H1 (cell line): ENCODE data around the gene DEFB129. TPM values are rescaled to one million over a fixed set of nuclear protein-coding genes. Genes with fewer than 3 reads are reported as not detected.

Source experiments
- EGR1 ChIP-seq: IDR thresholded peaks from 2 replicates; pipeline ENCODE4 v1.6.1; 2011; ENCODE audit warnings: low read depth, low read length, borderline replicate concordance
- FOSL1 ChIP-seq: IDR thresholded peaks from 2 replicates; pipeline ENCODE4 v1.6.1; 2011; ENCODE audit warnings: mild to moderate bottlenecking, low read depth, low read length, moderate library complexity; ENCODE audit not compliant: insufficient read depth
- HDAC6 ChIP-seq: IDR thresholded peaks from one replicate; pipeline ENCODE4 v1.7.1; 2012; ENCODE audit warnings: low read depth, mild to moderate bottlenecking, inconsistent platforms, low read length, moderate library complexity
- JUND ChIP-seq: IDR thresholded peaks from 2 replicates; pipeline ENCODE4 v1.6.1; 2011; ENCODE audit warnings: mild to moderate bottlenecking, improper control_type of control experiment, low read length
- NRF1 ChIP-seq: IDR thresholded peaks from 2 replicates; pipeline ENCODE4 v1.6.1; 2011; ENCODE audit warnings: mild to moderate bottlenecking, low read depth, low read length, improper control_type of control experiment
- SIX5 ChIP-seq: IDR thresholded peaks from 2 replicates; pipeline ENCODE4 v1.6.1; 2011; ENCODE audit warnings: mild to moderate bottlenecking, low read depth, low read length
- polyA plus RNA-seq, 7 experiments: library from polyadenylated mRNA; depleted of rRNA in 3 of 7; stranded (reverse) in 5 of 7; unstranded in 2 of 7; fragments of >200 nt in 5 of 7; fragments of 200-250 nt in 2 of 7; gene quantifications; 1 replicate in 5 of 7; 2 replicates in 1 of 7; 4 replicates in 1 of 7; pipeline versions ENCODE4 v1.2.1 to v1.2.3, GENCODE V29; 2011 to 2013; ENCODE audit warnings: missing spikeins in 2 of 7, mixed read lengths in 2 of 7
- total RNA-seq: library from RNA; stranded (reverse); fragmentation: NEBNext Ultra II Directional; extraction: Animal tissue kit (Norgen Biotek cat#: 25700); gene quantifications from 2 replicates; pipeline ENCODE4 v1.2.1, GENCODE V29; 2021
- TF ChIP-seq, protein P1 (sequence below): fragments of 300-600 bp; sonication (generic); IDR thresholded peaks from 2 replicates; pipeline ENCODE4 v1.7.1; 2012; ENCODE audit warnings: low read length, moderate library complexity, mild to moderate bottlenecking, inconsistent platforms; ENCODE audit not compliant: insufficient replicate concordance
- TF ChIP-seq, protein P2 (sequence below): IDR thresholded peaks from 2 replicates; pipeline ENCODE4 v1.6.1; 2011; ENCODE audit warnings: low read length, improper control_type of control experiment

Gene DEFB129
- total and polyA plus RNA-seq, 2 of the 8 experiments (the other 6 are each of a cell fraction or from before 2014, with no cell fraction given), result not detected

DNA sequence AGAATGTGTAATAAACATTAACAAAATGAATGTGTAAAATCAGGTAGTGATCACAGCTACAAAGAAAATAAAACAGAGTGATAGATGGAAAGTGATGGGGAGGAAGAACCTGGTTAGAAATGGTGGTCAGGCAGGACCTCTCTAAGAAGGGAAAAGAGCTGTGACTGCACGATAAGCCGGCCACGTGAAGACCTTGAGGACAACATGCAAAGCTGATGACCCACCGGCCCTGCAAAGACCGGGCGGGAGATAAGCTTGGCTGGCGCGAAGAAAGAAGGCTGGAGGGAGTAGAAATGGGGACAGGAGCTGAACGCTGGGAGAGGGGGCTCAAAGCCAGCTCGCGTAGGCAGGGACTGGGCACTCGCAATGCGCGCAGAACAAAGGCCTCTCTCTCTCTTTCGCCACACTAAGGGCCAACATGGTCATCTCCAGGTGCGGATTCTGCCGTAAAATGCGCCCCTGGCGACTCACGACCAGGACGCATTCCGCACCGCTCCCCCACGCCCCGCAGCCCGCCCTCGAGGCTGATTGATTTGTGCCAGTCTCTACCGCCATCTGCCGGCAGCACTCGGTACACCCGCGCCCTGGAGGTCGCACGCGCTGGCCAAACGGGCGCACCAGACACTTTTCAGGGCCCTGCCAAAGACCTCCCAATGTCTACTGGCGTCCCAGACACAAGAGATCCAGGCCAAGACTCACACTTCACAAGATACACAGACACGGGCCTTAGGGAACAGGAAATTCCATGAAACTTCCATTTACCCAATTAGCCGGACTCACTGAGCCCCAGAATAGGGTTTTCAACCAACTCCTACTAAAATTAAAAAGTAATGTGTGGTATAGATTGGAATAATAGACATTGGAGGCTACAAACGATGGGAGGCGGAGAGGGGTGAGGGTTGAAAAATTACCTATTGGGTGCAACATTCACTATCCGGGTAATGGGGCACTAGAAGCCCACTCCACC is 39.8 kb downstream of the DEFB129 start (continued):
- TF ChIP-seq, protein P1, sequence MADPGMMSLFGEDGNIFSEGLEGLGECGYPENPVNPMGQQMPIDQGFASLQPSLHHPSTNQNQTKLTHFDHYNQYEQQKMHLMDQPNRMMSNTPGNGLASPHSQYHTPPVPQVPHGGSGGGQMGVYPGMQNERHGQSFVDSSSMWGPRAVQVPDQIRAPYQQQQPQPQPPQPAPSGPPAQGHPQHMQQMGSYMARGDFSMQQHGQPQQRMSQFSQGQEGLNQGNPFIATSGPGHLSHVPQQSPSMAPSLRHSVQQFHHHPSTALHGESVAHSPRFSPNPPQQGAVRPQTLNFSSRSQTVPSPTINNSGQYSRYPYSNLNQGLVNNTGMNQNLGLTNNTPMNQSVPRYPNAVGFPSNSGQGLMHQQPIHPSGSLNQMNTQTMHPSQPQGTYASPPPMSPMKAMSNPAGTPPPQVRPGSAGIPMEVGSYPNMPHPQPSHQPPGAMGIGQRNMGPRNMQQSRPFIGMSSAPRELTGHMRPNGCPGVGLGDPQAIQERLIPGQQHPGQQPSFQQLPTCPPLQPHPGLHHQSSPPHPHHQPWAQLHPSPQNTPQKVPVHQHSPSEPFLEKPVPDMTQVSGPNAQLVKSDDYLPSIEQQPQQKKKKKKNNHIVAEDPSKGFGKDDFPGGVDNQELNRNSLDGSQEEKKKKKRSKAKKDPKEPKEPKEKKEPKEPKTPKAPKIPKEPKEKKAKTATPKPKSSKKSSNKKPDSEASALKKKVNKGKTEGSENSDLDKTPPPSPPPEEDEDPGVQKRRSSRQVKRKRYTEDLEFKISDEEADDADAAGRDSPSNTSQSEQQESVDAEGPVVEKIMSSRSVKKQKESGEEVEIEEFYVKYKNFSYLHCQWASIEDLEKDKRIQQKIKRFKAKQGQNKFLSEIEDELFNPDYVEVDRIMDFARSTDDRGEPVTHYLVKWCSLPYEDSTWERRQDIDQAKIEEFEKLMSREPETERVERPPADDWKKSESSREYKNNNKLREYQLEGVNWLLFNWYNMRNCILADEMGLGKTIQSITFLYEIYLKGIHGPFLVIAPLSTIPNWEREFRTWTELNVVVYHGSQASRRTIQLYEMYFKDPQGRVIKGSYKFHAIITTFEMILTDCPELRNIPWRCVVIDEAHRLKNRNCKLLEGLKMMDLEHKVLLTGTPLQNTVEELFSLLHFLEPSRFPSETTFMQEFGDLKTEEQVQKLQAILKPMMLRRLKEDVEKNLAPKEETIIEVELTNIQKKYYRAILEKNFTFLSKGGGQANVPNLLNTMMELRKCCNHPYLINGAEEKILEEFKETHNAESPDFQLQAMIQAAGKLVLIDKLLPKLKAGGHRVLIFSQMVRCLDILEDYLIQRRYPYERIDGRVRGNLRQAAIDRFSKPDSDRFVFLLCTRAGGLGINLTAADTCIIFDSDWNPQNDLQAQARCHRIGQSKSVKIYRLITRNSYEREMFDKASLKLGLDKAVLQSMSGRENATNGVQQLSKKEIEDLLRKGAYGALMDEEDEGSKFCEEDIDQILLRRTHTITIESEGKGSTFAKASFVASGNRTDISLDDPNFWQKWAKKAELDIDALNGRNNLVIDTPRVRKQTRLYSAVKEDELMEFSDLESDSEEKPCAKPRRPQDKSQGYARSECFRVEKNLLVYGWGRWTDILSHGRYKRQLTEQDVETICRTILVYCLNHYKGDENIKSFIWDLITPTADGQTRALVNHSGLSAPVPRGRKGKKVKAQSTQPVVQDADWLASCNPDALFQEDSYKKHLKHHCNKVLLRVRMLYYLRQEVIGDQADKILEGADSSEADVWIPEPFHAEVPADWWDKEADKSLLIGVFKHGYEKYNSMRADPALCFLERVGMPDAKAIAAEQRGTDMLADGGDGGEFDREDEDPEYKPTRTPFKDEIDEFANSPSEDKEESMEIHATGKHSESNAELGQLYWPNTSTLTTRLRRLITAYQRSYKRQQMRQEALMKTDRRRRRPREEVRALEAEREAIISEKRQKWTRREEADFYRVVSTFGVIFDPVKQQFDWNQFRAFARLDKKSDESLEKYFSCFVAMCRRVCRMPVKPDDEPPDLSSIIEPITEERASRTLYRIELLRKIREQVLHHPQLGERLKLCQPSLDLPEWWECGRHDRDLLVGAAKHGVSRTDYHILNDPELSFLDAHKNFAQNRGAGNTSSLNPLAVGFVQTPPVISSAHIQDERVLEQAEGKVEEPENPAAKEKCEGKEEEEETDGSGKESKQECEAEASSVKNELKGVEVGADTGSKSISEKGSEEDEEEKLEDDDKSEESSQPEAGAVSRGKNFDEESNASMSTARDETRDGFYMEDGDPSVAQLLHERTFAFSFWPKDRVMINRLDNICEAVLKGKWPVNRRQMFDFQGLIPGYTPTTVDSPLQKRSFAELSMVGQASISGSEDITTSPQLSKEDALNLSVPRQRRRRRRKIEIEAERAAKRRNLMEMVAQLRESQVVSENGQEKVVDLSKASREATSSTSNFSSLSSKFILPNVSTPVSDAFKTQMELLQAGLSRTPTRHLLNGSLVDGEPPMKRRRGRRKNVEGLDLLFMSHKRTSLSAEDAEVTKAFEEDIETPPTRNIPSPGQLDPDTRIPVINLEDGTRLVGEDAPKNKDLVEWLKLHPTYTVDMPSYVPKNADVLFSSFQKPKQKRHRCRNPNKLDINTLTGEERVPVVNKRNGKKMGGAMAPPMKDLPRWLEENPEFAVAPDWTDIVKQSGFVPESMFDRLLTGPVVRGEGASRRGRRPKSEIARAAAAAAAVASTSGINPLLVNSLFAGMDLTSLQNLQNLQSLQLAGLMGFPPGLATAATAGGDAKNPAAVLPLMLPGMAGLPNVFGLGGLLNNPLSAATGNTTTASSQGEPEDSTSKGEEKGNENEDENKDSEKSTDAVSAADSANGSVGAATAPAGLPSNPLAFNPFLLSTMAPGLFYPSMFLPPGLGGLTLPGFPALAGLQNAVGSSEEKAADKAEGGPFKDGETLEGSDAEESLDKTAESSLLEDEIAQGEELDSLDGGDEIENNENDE, result no peak
- TF ChIP-seq SIX5 (no peak), FOSL1 (no peak), HDAC6 (no peak), EGR1 (no peak), NRF1 (no peak), JUND (0 out of 2 replicates have a peak, but pooled peaks have one; percentile 30)
- TF ChIP-seq, protein P2, sequence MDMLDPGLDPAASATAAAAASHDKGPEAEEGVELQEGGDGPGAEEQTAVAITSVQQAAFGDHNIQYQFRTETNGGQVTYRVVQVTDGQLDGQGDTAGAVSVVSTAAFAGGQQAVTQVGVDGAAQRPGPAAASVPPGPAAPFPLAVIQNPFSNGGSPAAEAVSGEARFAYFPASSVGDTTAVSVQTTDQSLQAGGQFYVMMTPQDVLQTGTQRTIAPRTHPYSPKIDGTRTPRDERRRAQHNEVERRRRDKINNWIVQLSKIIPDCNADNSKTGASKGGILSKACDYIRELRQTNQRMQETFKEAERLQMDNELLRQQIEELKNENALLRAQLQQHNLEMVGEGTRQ, result no peak
